ACC112 (cell line): ENCODE data around the gene LUC7L2.

Source experiments
- H2AFZ ChIP-seq: fragments of 200-600 bp; sonication (generic); one replicate; pipeline ENCODE4 v1.6.0; 2017; ENCODE audit warnings: antibody characterized with exemption, low read length; ENCODE audit not compliant: unreplicated experiment
- H3K27ac ChIP-seq: fragments of 200-600 bp; sonication (generic); 2 replicates; pipeline ENCODE4 v1.5.1; 2014; ENCODE audit warnings: low read depth, mild to moderate bottlenecking, antibody characterized with exemption, low read length, moderate library complexity
- H3K27me3 ChIP-seq: fragments of 200-600 bp; sonication (generic); 2 replicates; pipeline ENCODE4 v1.6.1; 2014; ENCODE audit warnings: mild to moderate bottlenecking, antibody characterized with exemption, low read length, moderate library complexity, mixed read lengths; ENCODE audit not compliant: insufficient read depth
- H3K36me3 ChIP-seq: fragments of 200-600 bp; sonication (generic); 2 replicates; pipeline ENCODE4 v1.6.1; 2016; ENCODE audit warnings: mild to moderate bottlenecking, antibody characterized with exemption, low read length, moderate library complexity, mixed read lengths; ENCODE audit not compliant: insufficient read depth
- H3K4me1 ChIP-seq: fragments of 200-600 bp; sonication (generic); one replicate; pipeline ENCODE4 v1.6.1; 2016; ENCODE audit warnings: low read length, mixed read lengths; ENCODE audit not compliant: insufficient read depth, unreplicated experiment, control insufficient read depth
- H3K4me3 ChIP-seq: fragments of 200-600 bp; sonication (generic); 2 replicates; pipeline ENCODE4 v1.5.1; 2014; ENCODE audit warnings: mild to moderate bottlenecking, low read depth, low read length
- H3K79me2 ChIP-seq: fragments of 200-600 bp; sonication (generic); one replicate; pipeline ENCODE4 v1.6.0; 2016; ENCODE audit warnings: low read length; ENCODE audit not compliant: control insufficient read depth, unreplicated experiment, insufficient read depth

The LUC7L2 gene

GRCh38 chr7:139367438-139368155 is 7.9 kb downstream of the LUC7L2 start:
- Histone ChIP-seq H3K4me1 (peaks cover 13% of the 10 kb centered on the region), H3K79me2 (peaks cover 99% of the 10 kb centered on the region), H3K4me3 (no peak overlapping the region), H3K27ac (no peak overlapping the region), H2AFZ (no peak overlapping the region), H3K27me3 (no peaks in the 10 kb centered on the region), H3K36me3 (peaks cover 14% of the 10 kb centered on the region; the same call in 1 of the 2 replicates)

- no peak overlapping the region for H2AFZ ChIP-seq
- H3K36me3 ChIP-seq, result 0 out of 2 replicates have a peak, but pooled peaks cover 10% of the 10 kb centered on the region
- H3K4me1 ChIP-seq, result peaks cover 7% of the 10 kb centered on the region
- H3K27me3 ChIP-seq, result no peaks in the 10 kb centered on the region
- no peak overlapping the region for H3K27ac ChIP-seq
- H3K4me3 ChIP-seq, result no peak overlapping the region
- peaks cover 98% of the 10 kb centered on the region for H3K79me2 ChIP-seq
Observed at GRCh38 chr7:139370301-139370942, 10.7 kb downstream of the LUC7L2 start.

GRCh38 chr7:139370943-139371313 is 11.2 kb downstream of the LUC7L2 start:
- Histone ChIP-seq H3K36me3 (peaks cover 11% of the 10 kb centered on the region; the same call in 1 of the 2 replicates), H3K27ac (no peak overlapping the region), H2AFZ (no peak overlapping the region), H3K27me3 (no peaks in the 10 kb centered on the region), H3K79me2 (peaks cover 97% of the 10 kb centered on the region), H3K4me3 (no peak overlapping the region), H3K4me1 (peaks cover 4% of the 10 kb centered on the region)

GRCh38 chr7:139374246-139374645 is 14.6 kb downstream of the LUC7L2 start:
- peaks cover 82% of the 10 kb centered on the region for H3K79me2 ChIP-seq
- H3K27ac ChIP-seq, result no peak overlapping the region
- H3K4me1 ChIP-seq, result no peaks in the 10 kb centered on the region
- H3K4me3 ChIP-seq, result no peak overlapping the region
- H3K36me3 ChIP-seq, result peaks cover 6% of the 10 kb centered on the region
- H2AFZ ChIP-seq, result no peak overlapping the region
- H3K27me3 ChIP-seq, result no peaks in the 10 kb centered on the region

GRCh38 chr7:139382439-139382838 is 22.7 kb downstream of the LUC7L2 start:
- Histone ChIP-seq H3K4me1 (no peaks in the 10 kb centered on the region), H3K79me2 (peaks cover 33% of the 10 kb centered on the region), H3K4me3 (no peak overlapping the region), H3K36me3 (peaks cover 16% of the 10 kb centered on the region), H3K27ac (no peak overlapping the region), H3K27me3 (no peaks in the 10 kb centered on the region), H2AFZ (no peak overlapping the region)

- Histone ChIP-seq H3K79me2 (peaks cover 43% of the 10 kb centered on the region), H3K4me1 (no peaks in the 10 kb centered on the region), H3K36me3 (peaks cover 34% of the 10 kb centered on the region), H3K27ac (no peak overlapping the region), H3K27me3 (no peaks in the 10 kb centered on the region), H3K4me3 (no peak overlapping the region), H2AFZ (no peak overlapping the region)
Observed at GRCh38 chr7:139384611-139385010, 24.9 kb downstream of the LUC7L2 start.

GRCh38 chr7:139387594-139387993 is 27.9 kb downstream of the LUC7L2 start:
- no peaks in the 10 kb centered on the region for H3K4me1 ChIP-seq
- H3K79me2 ChIP-seq, result peaks cover 41% of the 10 kb centered on the region
- no peaks in the 10 kb centered on the region for H3K27me3 ChIP-seq
- no peak overlapping the region for H3K27ac ChIP-seq
- H3K4me3 ChIP-seq, result no peak overlapping the region
- peaks cover 32% of the 10 kb centered on the region for H3K36me3 ChIP-seq
- no peak overlapping the region for H2AFZ ChIP-seq

- Histone ChIP-seq H3K4me3 (no peak overlapping the region), H3K27me3 (no peaks in the 10 kb centered on the region), H3K36me3 (peaks cover 33% of the 10 kb centered on the region), H3K27ac (no peak overlapping the region), H3K79me2 (peaks cover 45% of the 10 kb centered on the region), H3K4me1 (no peaks in the 10 kb centered on the region), H2AFZ (no peak overlapping the region)
Observed at GRCh38 chr7:139389091-139389490, 29.4 kb downstream of the LUC7L2 start.

- Histone ChIP-seq H3K27me3 (no peaks in the 10 kb centered on the region), H3K4me1 (no peaks in the 10 kb centered on the region), H3K36me3 (peaks cover 32% of the 10 kb centered on the region), H3K27ac (no peak overlapping the region), H3K79me2 (peaks cover 48% of the 10 kb centered on the region), H2AFZ (no peak overlapping the region), H3K4me3 (no peak overlapping the region)
Observed at GRCh38 chr7:139389774-139390173, 30.1 kb downstream of the LUC7L2 start.

GRCh38 chr7:139393621-139394211 is 34.0 kb downstream of the LUC7L2 start:
- Histone ChIP-seq H3K79me2 (peaks cover 59% of the 10 kb centered on the region), H3K4me3 (no peak overlapping the region), H3K4me1 (peaks cover 10% of the 10 kb centered on the region), H3K36me3 (peaks cover 28% of the 10 kb centered on the region), H2AFZ (no peak overlapping the region), H3K27ac (no peak overlapping the region), H3K27me3 (no peaks in the 10 kb centered on the region)

- Histone ChIP-seq H3K36me3 (peaks cover 22% of the 10 kb centered on the region), H3K27me3 (no peaks in the 10 kb centered on the region), H3K4me3 (no peak overlapping the region), H3K79me2 (peaks cover 51% of the 10 kb centered on the region), H2AFZ (no peak overlapping the region), H3K27ac (no peak overlapping the region), H3K4me1 (peaks cover 10% of the 10 kb centered on the region)
Observed at GRCh38 chr7:139394540-139394939, 34.8 kb downstream of the LUC7L2 start.
